OCI-LY7 (cell line): Measurements from ENCODE around the gene SMAD5.

Experiments
- EZH2phosphoT487 ChIP-seq: fragments of 200-600 bp; sonication (generic); IDR thresholded peaks from 2 replicates; pipeline ENCODE4 v1.6.1; 2018; ENCODE audit warnings: low read depth, borderline replicate concordance, mild to moderate bottlenecking, mixed run types, antibody characterized with exemption, low read length, moderate library complexity, mixed read lengths
- TF ChIP-seq, protein P1 (sequence below): fragments of 200-600 bp; sonication (generic); conservative IDR thresholded peaks from 2 replicates; pipeline ENCODE4 v1.5.1; 2014; ENCODE audit warnings: mild to moderate bottlenecking, antibody characterized with exemption, low read length, moderate library complexity, mixed read lengths

DNA sequence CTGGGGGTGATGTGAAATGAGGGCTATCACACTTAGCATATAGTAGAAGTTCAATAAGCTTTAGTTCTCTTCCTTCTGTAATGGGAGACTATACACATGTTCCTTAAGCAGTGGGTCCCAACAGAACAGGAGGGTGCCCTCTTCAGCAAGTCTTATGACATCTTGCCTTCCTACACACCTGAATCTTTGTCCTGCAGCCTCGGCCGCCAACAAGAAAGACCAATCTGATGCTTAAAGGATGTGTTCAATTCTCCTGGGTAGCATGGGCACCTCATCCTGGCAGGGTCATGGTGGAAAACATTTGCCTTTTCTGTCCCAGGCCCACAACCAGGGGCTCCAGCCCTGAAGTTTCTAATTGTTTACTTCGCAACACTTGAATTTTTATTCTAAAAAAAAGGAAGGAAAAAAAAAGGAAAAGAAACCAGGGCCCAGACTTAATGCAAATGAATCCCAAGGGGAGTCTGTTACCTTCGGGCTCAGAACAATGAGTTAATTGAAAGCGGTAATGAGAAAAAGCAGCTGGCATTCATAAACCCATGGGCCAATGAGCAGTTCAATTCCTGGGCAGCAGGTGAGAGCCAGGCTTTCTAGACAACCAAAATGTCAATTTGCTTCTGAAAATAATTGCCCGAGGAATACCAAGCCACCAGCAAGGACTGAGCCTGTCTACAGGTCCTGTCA is 26.2 kb upstream of the SMAD5 start:
- no peak for TF ChIP-seq EZH2phosphoT487
- TF ChIP-seq, protein P1, sequence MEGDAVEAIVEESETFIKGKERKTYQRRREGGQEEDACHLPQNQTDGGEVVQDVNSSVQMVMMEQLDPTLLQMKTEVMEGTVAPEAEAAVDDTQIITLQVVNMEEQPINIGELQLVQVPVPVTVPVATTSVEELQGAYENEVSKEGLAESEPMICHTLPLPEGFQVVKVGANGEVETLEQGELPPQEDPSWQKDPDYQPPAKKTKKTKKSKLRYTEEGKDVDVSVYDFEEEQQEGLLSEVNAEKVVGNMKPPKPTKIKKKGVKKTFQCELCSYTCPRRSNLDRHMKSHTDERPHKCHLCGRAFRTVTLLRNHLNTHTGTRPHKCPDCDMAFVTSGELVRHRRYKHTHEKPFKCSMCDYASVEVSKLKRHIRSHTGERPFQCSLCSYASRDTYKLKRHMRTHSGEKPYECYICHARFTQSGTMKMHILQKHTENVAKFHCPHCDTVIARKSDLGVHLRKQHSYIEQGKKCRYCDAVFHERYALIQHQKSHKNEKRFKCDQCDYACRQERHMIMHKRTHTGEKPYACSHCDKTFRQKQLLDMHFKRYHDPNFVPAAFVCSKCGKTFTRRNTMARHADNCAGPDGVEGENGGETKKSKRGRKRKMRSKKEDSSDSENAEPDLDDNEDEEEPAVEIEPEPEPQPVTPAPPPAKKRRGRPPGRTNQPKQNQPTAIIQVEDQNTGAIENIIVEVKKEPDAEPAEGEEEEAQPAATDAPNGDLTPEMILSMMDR = no peak
